Measurements from ENCODE around the gene MAFB. TPM values are rescaled to one million over a fixed set of nuclear protein-coding genes. Genes with fewer than 3 reads are reported as not detected.

The MAFB gene
- total RNA-seq, 1 experiment from 2014 or later: 0.85 TPM

DNA sequence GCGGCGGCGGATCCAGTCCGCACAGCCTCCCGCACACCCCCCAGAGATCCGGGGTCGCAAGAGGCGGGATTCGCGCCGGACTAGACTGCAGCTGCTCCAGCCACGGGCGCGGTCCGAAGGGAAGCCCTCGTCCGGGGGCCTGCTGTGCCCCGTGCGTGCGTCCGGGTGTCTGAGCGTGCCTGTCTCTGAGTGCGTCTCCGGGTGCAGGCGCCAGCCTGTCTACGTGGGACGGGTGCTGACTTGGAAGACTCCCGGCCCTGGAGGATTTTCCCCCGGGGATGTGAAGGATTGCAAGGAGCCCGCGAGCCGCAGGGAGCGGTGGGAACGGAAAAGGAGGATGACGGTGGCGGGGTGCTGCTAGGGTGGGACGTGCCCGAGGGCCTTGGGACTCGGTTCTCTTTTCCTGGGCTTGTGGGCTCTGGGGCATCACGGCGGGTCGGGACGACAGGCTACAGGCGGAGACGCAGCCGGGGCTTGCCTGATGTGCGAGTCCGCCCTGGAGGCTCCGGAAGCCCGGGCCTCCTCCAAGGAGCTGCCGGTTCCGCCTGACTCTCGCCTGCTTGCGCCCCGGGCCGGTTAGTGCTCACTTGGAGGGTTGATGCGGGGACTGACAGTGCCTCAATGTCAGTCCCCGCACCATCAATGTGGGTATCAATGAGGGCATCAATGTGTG, 5.7 kb downstream of the MAFB start:
- no peak overlapping the region for H4K5ac ChIP-seq (ENCODE audit: insufficient read length, low read depth, low read length)
- H3K9me3 ChIP-seq (ENCODE audit: control insufficient read depth, low read depth, low read length): no peaks in the 10 kb centered on the region
- H3K27me3 ChIP-seq (ENCODE audit: insufficient read depth, low read length): peaks cover 86% of the 10 kb centered on the region
- peak overlapping the region; percentile 54 to 91 for H3K4me3 Mint-ChIP-seq
- no peak overlapping the region for H3K23ac ChIP-seq (ENCODE audit: insufficient read length, low read depth, low read length)
- no peak overlapping the region for H2BK12ac ChIP-seq (ENCODE audit: insufficient read length, low read depth, low read length)
- no peak for TF ChIP-seq CTCF (conservative IDR thresholded peaks at IDR 0.05)
- H3K18ac ChIP-seq (ENCODE audit: insufficient read length, low read depth, low read length): no peak overlapping the region
- no peaks in the 10 kb centered on the region for H3K79me1 ChIP-seq (ENCODE audit: insufficient read depth, low read depth, low read length, poor library complexity, severe bottlenecking)
- no peak overlapping the region for H2BK20ac ChIP-seq (ENCODE audit: low read depth, low read length, poor library complexity, severe bottlenecking)
- peaks cover 98% of the 10 kb centered on the region for H3K27me3 Mint-ChIP-seq (ENCODE audit: low read depth)
- H3K14ac ChIP-seq (ENCODE audit: insufficient read depth, low read length): no peak overlapping the region
- peaks cover 35 to 52% of the 10 kb centered on the region in 2 experiments for H3K4me1 Mint-ChIP-seq
- H3K4ac ChIP-seq (ENCODE audit: low read depth, low read length): no peak overlapping the region
- no peak overlapping the region for H2BK120ac ChIP-seq (ENCODE audit: low read depth, low read length, poor library complexity, severe bottlenecking)
- H2AFZ ChIP-seq (ENCODE audit: low read length): no peak overlapping the region
- peaks cover 4% of the 10 kb centered on the region for H3K23me2 ChIP-seq (ENCODE audit: insufficient read length, low read depth, low read length, poor library complexity, severe bottlenecking)
- no peaks in the 10 kb centered on the region for H3K36me3 Mint-ChIP-seq (ENCODE audit: insufficient read depth in 1 of 3, low read depth in 3 of 3)
- H3K9ac ChIP-seq (ENCODE audit: extremely low read depth, insufficient read length, low read length): no peak overlapping the region
- H3K79me2 ChIP-seq (ENCODE audit: insufficient read depth, low read length): no peaks in the 10 kb centered on the region
- no peak overlapping the region for H3T11ph ChIP-seq (ENCODE audit: low read length)
- peaks cover 0 to 3% of the 10 kb centered on the region in 2 experiments; a peak in 1 of 5 replicates for H3K9me3 Mint-ChIP-seq
- no peak overlapping the region for H2BK15ac ChIP-seq (ENCODE audit: low read depth, low read length)
- H4K91ac ChIP-seq (ENCODE audit: insufficient read length, low read depth, low read length): no peak overlapping the region
- peak overlapping the region; percentile 39 for H3K4me2 ChIP-seq (ENCODE audit: insufficient read depth, insufficient read length, low read length)
- DNase-seq: peak; percentile 47
- no peak overlapping the region for H3K56ac ChIP-seq (ENCODE audit: insufficient read length, low read depth, low read length)
- WGBS (ENCODE audit: extremely low coverage, insufficient read length, low lambda C conversion rate): no CpG with 5 or more reads among the region's 58 CpGs
- no peak overlapping the region for H3K27ac Mint-ChIP-seq
- H2BK5ac ChIP-seq (ENCODE audit: insufficient read length, low read length): no peak overlapping the region
- no peaks in the 10 kb centered on the region for H4K20me1 ChIP-seq (ENCODE audit: control insufficient read depth, insufficient read depth, insufficient read length)
- H2AK5ac ChIP-seq (ENCODE audit: insufficient read length, low read length): no peak overlapping the region
- 0 out of 2 replicates have a peak, but pooled peaks cover 1% of the 10 kb centered on the region for H3K4me1 ChIP-seq (ENCODE audit: insufficient read depth, low read length)
- no peak overlapping the region for H3K27ac ChIP-seq (ENCODE audit: insufficient read length, low read depth, low read length)
- H4K8ac ChIP-seq (replicated peaks; ENCODE audit: insufficient read length, low read depth, low read length): no peak overlapping the region
